Measurements from ENCODE around the gene MAB21L2.

Gene MAB21L2

GRCh38 chr4:150624055-150624454 lies 42.1 kb downstream of the MAB21L2 start:
- DNase-seq = no peak

GRCh38 chr4:150625033-150625432 lies 43.1 kb downstream of the MAB21L2 start:
- DNase-seq = no peak

- no peak for DNase-seq
Measured at GRCh38 chr4:150628073-150628472, 46.1 kb downstream of the MAB21L2 start.

- no peak for DNase-seq
Measured at GRCh38 chr4:150632639-150633038, 50.7 kb downstream of the MAB21L2 start.

Measured in retina (tissue), 1 donor.